Chondrocyte (in vitro differentiated cells): Measurements from ENCODE around the gene SPEM1. TPM values are rescaled to one million over a fixed set of nuclear protein-coding genes. Genes with fewer than 3 reads are reported as not detected.
A peak's percentile ranks its signal among the peaks of the same experiment; 100 is the strongest.

Source experiments
- DNase-seq: peaks from one replicate; pipeline ENCODE4 v3.0.0; 2021; ENCODE audit warnings: mixed read lengths, low spot score
- H3K27ac Mint-ChIP-seq: one replicate; pipeline ENCODE4 v1.8.0; 2021; ENCODE audit warnings: mild to moderate bottlenecking, moderate library complexity, mixed read lengths; ENCODE audit not compliant: unreplicated experiment
- H3K27me3 Mint-ChIP-seq: 2 replicates; pipeline ENCODE4 v1.8.0; 2021; ENCODE audit warnings: low read depth, mixed read lengths
- H3K36me3 Mint-ChIP-seq: 2 replicates; pipeline ENCODE4 v1.8.0; 2021; ENCODE audit warnings: low read depth, mixed read lengths
- H3K4me1 Mint-ChIP-seq: 2 replicates; pipeline ENCODE4 v1.8.0; 2021; ENCODE audit warnings: low read depth, mild to moderate bottlenecking, mixed read lengths
- H3K4me3 Mint-ChIP-seq: one replicate; pipeline ENCODE4 v1.8.0; 2021; ENCODE audit warnings: mild to moderate bottlenecking, moderate library complexity, mixed read lengths; ENCODE audit not compliant: unreplicated experiment
- H3K9me3 Mint-ChIP-seq: 2 replicates; pipeline ENCODE4 v1.8.0; 2021; ENCODE audit warnings: low read depth, mixed read lengths
- total RNA-seq: library from RNA; stranded (reverse); gene quantifications from 3 replicates; pipeline ENCODE4 v1.2.1, GENCODE V29; 2021
- TF ChIP-seq, protein P1 (sequence below): fragments of 200-600 bp; sonication (generic); IDR thresholded peaks from 2 replicates; pipeline ENCODE4 v1.5.0; 2021; ENCODE audit warnings: antibody characterized with exemption, mild to moderate bottlenecking, moderate library complexity

SPEM1 gene
- total RNA-seq, 1 donor from 2014 or later = not detected

DNA sequence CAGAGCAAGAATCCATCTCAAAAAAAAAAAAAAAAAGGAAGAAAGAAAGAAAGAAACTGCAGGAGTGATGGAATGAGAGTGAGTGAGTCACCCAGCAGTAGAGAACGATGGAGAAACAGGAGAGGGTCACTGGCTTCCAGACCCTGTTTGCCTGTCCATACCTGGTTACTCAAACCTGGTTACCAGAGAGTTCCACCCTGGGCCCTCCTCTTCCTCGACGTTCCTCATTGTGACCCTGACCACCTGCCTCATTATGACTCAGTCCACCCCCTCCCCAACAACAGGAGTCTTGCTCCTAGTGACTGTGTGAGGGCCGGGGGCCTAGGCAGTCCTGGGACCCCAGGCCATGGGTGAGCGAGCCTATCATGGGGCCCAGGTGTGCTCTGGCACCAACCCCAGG lies 8.4 kb downstream of the SPEM1 start, which contains the start of gene SPEM3:
SPEM3 (plus strand) TSS at position 301 of the 400 bp plus-strand sequence; CDS start at position 347, 46 bp downstream.
- Mint-ChIP-seq H3K4me1 (no peaks in the 10 kb centered on the region), H3K4me3 (no peak within 1 kb of the TSS), H3K27me3 (no peaks in the 10 kb centered on the region), H3K36me3 (no peaks in the 10 kb centered on the region), H3K9me3 (no peaks in the 10 kb centered on the region), H3K27ac (no peak within 1 kb of the TSS)
- TF ChIP-seq, protein P1, sequence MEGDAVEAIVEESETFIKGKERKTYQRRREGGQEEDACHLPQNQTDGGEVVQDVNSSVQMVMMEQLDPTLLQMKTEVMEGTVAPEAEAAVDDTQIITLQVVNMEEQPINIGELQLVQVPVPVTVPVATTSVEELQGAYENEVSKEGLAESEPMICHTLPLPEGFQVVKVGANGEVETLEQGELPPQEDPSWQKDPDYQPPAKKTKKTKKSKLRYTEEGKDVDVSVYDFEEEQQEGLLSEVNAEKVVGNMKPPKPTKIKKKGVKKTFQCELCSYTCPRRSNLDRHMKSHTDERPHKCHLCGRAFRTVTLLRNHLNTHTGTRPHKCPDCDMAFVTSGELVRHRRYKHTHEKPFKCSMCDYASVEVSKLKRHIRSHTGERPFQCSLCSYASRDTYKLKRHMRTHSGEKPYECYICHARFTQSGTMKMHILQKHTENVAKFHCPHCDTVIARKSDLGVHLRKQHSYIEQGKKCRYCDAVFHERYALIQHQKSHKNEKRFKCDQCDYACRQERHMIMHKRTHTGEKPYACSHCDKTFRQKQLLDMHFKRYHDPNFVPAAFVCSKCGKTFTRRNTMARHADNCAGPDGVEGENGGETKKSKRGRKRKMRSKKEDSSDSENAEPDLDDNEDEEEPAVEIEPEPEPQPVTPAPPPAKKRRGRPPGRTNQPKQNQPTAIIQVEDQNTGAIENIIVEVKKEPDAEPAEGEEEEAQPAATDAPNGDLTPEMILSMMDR = no peak
- no peak for DNase-seq

DNA sequence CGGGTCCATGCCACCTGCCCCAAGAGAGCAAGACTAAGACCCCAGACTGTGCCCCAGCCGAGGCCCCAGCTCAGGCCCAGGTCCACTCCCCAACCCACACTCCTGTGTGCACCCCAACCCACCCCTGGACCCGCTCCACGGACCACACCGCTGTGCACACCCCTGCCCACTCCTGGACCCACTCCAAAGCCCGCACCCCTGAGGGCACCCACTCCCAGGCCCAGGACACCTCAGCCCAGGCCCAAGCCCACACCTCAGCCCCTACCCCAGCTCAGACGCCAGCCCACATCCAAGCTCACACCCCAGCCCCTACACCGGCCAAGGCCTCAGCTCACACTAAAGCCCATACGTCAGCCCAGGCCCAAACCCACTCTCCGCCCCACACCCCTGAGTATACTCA lies 9.6 kb downstream of the SPEM1 start:
- Mint-ChIP-seq H3K4me3 (no peak overlapping the region), H3K27me3 (no peaks in the 10 kb centered on the region), H3K4me1 (no peaks in the 10 kb centered on the region), H3K27ac (no peak overlapping the region), H3K9me3 (no peaks in the 10 kb centered on the region), H3K36me3 (no peaks in the 10 kb centered on the region)
- TF ChIP-seq, protein P1 = no peak
- no peak for DNase-seq

GRCh38 chr17:7431231-7431630 lies 11.1 kb downstream of the SPEM1 start:
- no peak overlapping the region for H3K27ac Mint-ChIP-seq
- peaks cover 12% of the 10 kb centered on the region for H3K4me1 Mint-ChIP-seq
- H3K36me3 Mint-ChIP-seq = no peaks in the 10 kb centered on the region
- TF ChIP-seq, protein P1 = no peak
- no peaks in the 10 kb centered on the region for H3K27me3 Mint-ChIP-seq
- no peaks in the 10 kb centered on the region for H3K9me3 Mint-ChIP-seq
- H3K4me3 Mint-ChIP-seq = no peak overlapping the region
- DNase-seq = no peak

GRCh38 chr17:7432296-7432695 lies 12.2 kb downstream of the SPEM1 start:
- Mint-ChIP-seq H3K9me3 (no peaks in the 10 kb centered on the region), H3K27me3 (no peaks in the 10 kb centered on the region), H3K27ac (no peak overlapping the region)

GRCh38 chr17:7435676-7436555 lies 15.8 kb downstream of the SPEM1 start:
- Mint-ChIP-seq H3K36me3 (no peaks in the 10 kb centered on the region), H3K9me3 (no peaks in the 10 kb centered on the region), H3K27me3 (no peaks in the 10 kb centered on the region), H3K4me3 (peak overlapping the region; percentile 87), H3K4me1 (peaks cover 49% of the 10 kb centered on the region), H3K27ac (peak overlapping the region; percentile 86)
- DNase-seq = no peak
- TF ChIP-seq, protein P1 = peak; percentile 54

More at GRCh38 chr17:7432296-7432695, 12.2 kb downstream of the SPEM1 start:
- Mint-ChIP-seq H3K4me1 (peaks cover 19% of the 10 kb centered on the region), H3K4me3 (no peak overlapping the region), H3K36me3 (no peaks in the 10 kb centered on the region)
- TF ChIP-seq, protein P1 = no peak
- DNase-seq = no peak
